ENCODE results near the gene TECTB. TPM values are rescaled to one million over a fixed set of nuclear protein-coding genes. Genes with fewer than 3 reads are reported as not detected.

The TECTB gene
- total RNA-seq, 1 experiment from 2014 or later = not detected

DNA sequence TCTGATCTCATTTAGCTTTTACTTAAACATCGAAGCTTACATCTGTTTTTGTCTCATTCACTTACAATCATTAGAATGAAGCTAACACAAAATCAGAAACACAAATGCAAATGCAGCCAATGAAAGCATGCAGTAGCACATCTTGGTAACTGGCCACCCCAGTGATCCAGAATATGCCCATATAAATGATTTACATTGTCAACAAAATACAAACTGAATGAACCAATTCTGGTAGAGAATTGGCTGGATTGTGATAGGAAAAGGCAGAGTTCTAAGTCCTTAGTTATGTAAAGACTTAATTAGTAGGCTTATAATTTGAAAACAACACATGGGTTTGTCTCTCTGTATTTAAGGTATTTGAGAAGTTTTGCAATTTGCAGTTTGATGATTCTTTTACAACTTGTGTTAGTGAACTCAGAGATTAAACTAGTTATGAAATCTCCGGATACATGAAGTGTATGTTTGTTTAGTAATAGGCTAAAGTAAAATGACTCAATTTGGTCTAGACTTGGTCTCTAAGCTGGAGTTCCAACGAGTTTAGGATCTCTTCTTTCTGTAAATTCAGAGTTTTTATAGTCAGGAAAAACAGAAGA, 21.2 kb downstream of the TECTB start:
- CTCF ChIA-PET = no interaction called here
- intact Hi-C loops (cut with micrococcal nuclease; ENCODE audit: unreplicated experiment) = loop anchor here (10.0 kb wide), 1 partner anchor 160 kb away; no protein-coding TSS in a partner anchor
- Mint-ChIP-seq H3K9me3 (ENCODE audit: low read depth, unreplicated experiment) (no peaks in the 10 kb centered on the region), H3K4me3 (ENCODE audit: low read depth, unreplicated experiment) (no peak overlapping the region), H3K4me1 (ENCODE audit: low read depth, unreplicated experiment) (no peaks in the 10 kb centered on the region), H3K36me3 (ENCODE audit: insufficient read depth, unreplicated experiment) (no peaks in the 10 kb centered on the region), H3K27me3 (ENCODE audit: unreplicated experiment) (peaks cover 25% of the 10 kb centered on the region), H3K27ac (ENCODE audit: unreplicated experiment) (no peak overlapping the region)
- no TSS peak for BruUV-seq (replicated peaks)
- TF ChIP-seq, protein P1, sequence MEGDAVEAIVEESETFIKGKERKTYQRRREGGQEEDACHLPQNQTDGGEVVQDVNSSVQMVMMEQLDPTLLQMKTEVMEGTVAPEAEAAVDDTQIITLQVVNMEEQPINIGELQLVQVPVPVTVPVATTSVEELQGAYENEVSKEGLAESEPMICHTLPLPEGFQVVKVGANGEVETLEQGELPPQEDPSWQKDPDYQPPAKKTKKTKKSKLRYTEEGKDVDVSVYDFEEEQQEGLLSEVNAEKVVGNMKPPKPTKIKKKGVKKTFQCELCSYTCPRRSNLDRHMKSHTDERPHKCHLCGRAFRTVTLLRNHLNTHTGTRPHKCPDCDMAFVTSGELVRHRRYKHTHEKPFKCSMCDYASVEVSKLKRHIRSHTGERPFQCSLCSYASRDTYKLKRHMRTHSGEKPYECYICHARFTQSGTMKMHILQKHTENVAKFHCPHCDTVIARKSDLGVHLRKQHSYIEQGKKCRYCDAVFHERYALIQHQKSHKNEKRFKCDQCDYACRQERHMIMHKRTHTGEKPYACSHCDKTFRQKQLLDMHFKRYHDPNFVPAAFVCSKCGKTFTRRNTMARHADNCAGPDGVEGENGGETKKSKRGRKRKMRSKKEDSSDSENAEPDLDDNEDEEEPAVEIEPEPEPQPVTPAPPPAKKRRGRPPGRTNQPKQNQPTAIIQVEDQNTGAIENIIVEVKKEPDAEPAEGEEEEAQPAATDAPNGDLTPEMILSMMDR (IDR thresholded peaks at IDR 0.05; ENCODE audit: unreplicated experiment) = no peak
- no peak for DNase-seq

DNA sequence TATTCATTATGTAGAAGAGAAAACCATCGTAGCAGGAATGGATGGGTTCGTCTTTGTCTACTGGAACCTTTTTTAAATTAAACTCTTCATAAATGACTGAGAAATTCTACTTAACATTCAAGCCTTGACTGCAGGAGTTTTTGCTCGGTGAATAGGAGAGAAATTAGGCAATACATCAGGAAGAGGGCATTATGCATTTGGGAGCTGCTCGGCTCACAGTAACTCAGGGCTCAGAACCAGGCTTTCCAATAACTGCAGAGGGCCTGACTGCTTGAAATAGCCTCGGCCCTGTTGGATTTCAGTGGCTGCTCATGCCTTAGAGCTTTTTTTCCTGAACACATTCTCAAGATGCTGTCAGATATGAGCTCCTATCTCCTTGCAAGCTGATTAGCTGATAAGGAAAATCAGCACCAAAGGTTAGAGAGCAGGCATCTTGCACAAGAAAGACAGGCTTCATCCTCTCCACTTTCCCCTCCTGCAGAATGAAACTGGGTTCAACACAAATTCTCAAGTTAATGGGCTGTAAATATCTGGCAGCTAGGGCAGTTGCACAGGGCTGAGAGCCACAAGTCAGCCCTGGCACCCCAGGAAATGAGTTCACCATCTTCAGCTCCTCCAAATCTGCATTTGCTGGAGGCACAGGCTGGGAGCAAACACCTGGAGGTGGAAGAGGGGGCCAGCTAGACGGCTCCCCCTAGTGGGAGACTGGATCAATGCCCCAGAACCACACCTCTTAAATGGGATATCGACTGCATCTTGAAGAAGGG, 24.3 kb downstream of the TECTB start:
- TF ChIP-seq, protein P1 (IDR thresholded peaks at IDR 0.05; ENCODE audit: unreplicated experiment) = peak; percentile 63
- H3K4me3 Mint-ChIP-seq (ENCODE audit: low read depth, unreplicated experiment) = no peak overlapping the region
- H3K9me3 Mint-ChIP-seq (ENCODE audit: low read depth, unreplicated experiment) = no peaks in the 10 kb centered on the region
- peaks cover 18% of the 10 kb centered on the region for H3K27me3 Mint-ChIP-seq (ENCODE audit: unreplicated experiment)
- H3K27ac Mint-ChIP-seq (ENCODE audit: unreplicated experiment) = no peak overlapping the region
- no peaks in the 10 kb centered on the region for H3K4me1 Mint-ChIP-seq (ENCODE audit: low read depth, unreplicated experiment)
- peak; percentile 52 for DNase-seq
- CTCF ChIA-PET = interaction anchor here (0.6 to 1.5 kb wide), 3 partner anchors 97 to 170 kb away, joined by 3 read pairs; no protein-coding TSS in a partner anchor
- H3K36me3 Mint-ChIP-seq (ENCODE audit: insufficient read depth, unreplicated experiment) = no peaks in the 10 kb centered on the region
- intact Hi-C loops (cut with micrococcal nuclease; ENCODE audit: unreplicated experiment) = loop anchor here (5.0 to 10.0 kb wide), 2 partner anchors 125 to 163 kb away; partner anchors contain the start of gene GPAM
- no TSS peak for BruUV-seq (replicated peaks)

DNA sequence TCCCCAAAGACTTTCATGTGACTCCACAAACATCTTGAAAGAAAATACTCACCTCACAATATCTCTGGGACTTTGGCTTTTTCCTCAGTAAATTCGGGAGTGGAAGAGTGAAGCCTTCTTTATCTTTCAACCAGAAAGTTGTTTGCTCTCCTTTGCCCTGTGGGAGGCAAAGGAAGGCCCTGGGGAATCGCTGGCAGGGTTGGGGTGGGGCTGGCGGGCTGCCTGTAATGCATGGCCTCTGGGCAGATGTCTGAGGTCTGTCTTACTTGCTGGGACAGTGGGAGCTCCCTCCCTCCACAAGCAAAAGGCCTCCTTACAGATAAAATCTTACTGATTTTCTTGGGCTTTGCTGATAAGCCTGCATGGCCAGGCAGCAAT, 24.9 kb downstream of the TECTB start:
- Mint-ChIP-seq H3K4me1 (ENCODE audit: low read depth, unreplicated experiment) (no peaks in the 10 kb centered on the region), H3K4me3 (ENCODE audit: low read depth, unreplicated experiment) (no peak overlapping the region), H3K27me3 (ENCODE audit: unreplicated experiment) (peaks cover 22% of the 10 kb centered on the region), H3K36me3 (ENCODE audit: insufficient read depth, unreplicated experiment) (no peaks in the 10 kb centered on the region), H3K9me3 (ENCODE audit: low read depth, unreplicated experiment) (no peaks in the 10 kb centered on the region), H3K27ac (ENCODE audit: unreplicated experiment) (no peak overlapping the region)
- BruUV-seq (replicated peaks) = no TSS peak
- DNase-seq = no peak
- intact Hi-C loops (cut with micrococcal nuclease; ENCODE audit: unreplicated experiment) = loop anchor here (5.0 to 10.0 kb wide), 2 partner anchors 126 to 163 kb away; partner anchors contain the start of gene GPAM
- TF ChIP-seq, protein P1 (IDR thresholded peaks at IDR 0.05; ENCODE audit: unreplicated experiment) = no peak
- CTCF ChIA-PET = interaction anchor here (0.7 to 1.5 kb wide), 2 partner anchors 97 to 166 kb away, joined by 3 read pairs; no protein-coding TSS in a partner anchor

DNA sequence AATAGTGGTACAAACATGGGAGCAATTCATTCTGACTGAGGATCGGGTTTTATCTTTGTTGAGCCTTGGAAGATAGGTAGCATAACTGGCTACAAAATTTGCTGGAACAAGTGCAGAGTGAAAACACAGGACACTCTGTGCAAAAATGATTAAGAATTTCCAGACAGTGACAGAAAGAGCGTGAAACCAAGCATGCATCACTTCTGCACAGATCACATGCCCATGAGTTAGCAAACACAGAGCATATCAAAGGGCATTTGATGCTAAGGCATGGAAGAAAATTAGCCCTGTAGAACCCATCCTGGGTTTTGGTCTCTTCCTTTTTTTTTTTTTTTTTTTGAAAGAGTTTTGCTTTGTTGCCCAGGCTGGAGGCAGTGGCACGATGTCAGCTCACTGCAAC, 28.3 kb downstream of the TECTB start:
- no peak for DNase-seq
- H3K4me3 Mint-ChIP-seq (ENCODE audit: low read depth, unreplicated experiment) = no peak overlapping the region
- H3K9me3 Mint-ChIP-seq (ENCODE audit: low read depth, unreplicated experiment) = no peaks in the 10 kb centered on the region
- intact Hi-C loops (cut with micrococcal nuclease; ENCODE audit: unreplicated experiment) = loop anchor here (5.0 to 10.0 kb wide), 2 partner anchors 197 to 554 kb away; no protein-coding TSS in a partner anchor
- no peak overlapping the region for H3K27ac Mint-ChIP-seq (ENCODE audit: unreplicated experiment)
- CTCF ChIA-PET = interaction anchor here (0.6 kb wide), 1 partner anchor 188 kb away, joined by 3 read pairs; no protein-coding TSS in a partner anchor
- H3K27me3 Mint-ChIP-seq (ENCODE audit: unreplicated experiment) = peaks cover 12% of the 10 kb centered on the region
- TF ChIP-seq, protein P1 (IDR thresholded peaks at IDR 0.05; ENCODE audit: unreplicated experiment) = no peak
- no peaks in the 10 kb centered on the region for H3K36me3 Mint-ChIP-seq (ENCODE audit: insufficient read depth, unreplicated experiment)
- no peaks in the 10 kb centered on the region for H3K4me1 Mint-ChIP-seq (ENCODE audit: low read depth, unreplicated experiment)
- no TSS peak for BruUV-seq (replicated peaks)

All from Calu3 (cell line).